Thoracic aorta (tissue), 2 donors: ENCODE results near the gene PEPD. TPM values are rescaled to one million over a fixed set of nuclear protein-coding genes. Genes with fewer than 3 reads are reported as not detected.

Source experiments
- ATAC-seq: fragments of 150-250 bp; one replicate; pipeline ENCODE4 v1.8.0; 2017; ENCODE audit warnings: low read depth; ENCODE audit not compliant: insufficient number of reproducible peaks, low FRiP score
- DNase-seq: peaks from one replicate; pipeline ENCODE4 v3.0.0-alpha.2; 2020; ENCODE audit warnings: low spot score
- H3K27ac ChIP-seq, 2 donors: fragments of 200-600 bp; sonication (generic); 1 replicate in 1 of 2; 2 replicates in 1 of 2; pipeline ENCODE4 v1.5.1; 2016; ENCODE audit warnings: mild to moderate bottlenecking in 2 of 2, moderate library complexity in 2 of 2
- H3K27me3 ChIP-seq: fragments of 200-600 bp; sonication (generic); replicated peaks from 2 replicates; pipeline ENCODE4 v1.6.0; 2016; ENCODE audit warnings: mild to moderate bottlenecking; ENCODE audit not compliant: insufficient read depth
- H3K36me3 ChIP-seq: fragments of 200-600 bp; sonication (generic); one replicate; pipeline ENCODE4 v1.5.1; 2016
- H3K4me1 ChIP-seq, 2 donors: fragments of 200-600 bp; sonication (generic); 1 replicate in 1 of 2; 2 replicates in 1 of 2; pipeline versions ENCODE4 v1.5.1 to v1.6.0; 2016; ENCODE audit warnings: low read depth in 2 of 2, mild to moderate bottlenecking in 1 of 2; ENCODE audit not compliant: control insufficient read depth in 1 of 2
- H3K4me3 ChIP-seq: fragments of 200-600 bp; sonication (generic); 2 replicates; pipeline ENCODE4 v1.5.1; 2016; ENCODE audit warnings: mild to moderate bottlenecking
- H3K9me3 ChIP-seq: fragments of 200-600 bp; sonication (generic); 2 replicates; pipeline ENCODE4 v1.5.1; 2016
- total RNA-seq, 2 donors: library from RNA; depleted of rRNA; stranded (reverse); fragments of >200 nt; gene quantifications; one replicate each; pipeline versions ENCODE4 v1.1.0 to v1.2.3, GENCODE V29; 2016
- TF ChIP-seq, protein P1 (sequence below): fragments of 200-600 bp; sonication (generic); IDR thresholded peaks from one replicate; pipeline ENCODE4 v1.5.1; 2019; ENCODE audit warnings: antibody characterized with exemption

Gene PEPD
- total RNA-seq, 2 donors from 2014 or later, result 48.7 to 70.9 TPM

- H3K36me3 ChIP-seq, result peaks cover 10% of the 10 kb centered on the region
- H3K27ac ChIP-seq, result no peak overlapping the region
- H3K9me3 ChIP-seq, result no peaks in the 10 kb centered on the region
- H3K27me3 ChIP-seq, result no peaks in the 10 kb centered on the region
- no peaks in the 10 kb centered on the region for H3K4me1 ChIP-seq
- no peak overlapping the region for H3K4me3 ChIP-seq
- TF ChIP-seq, protein P1, sequence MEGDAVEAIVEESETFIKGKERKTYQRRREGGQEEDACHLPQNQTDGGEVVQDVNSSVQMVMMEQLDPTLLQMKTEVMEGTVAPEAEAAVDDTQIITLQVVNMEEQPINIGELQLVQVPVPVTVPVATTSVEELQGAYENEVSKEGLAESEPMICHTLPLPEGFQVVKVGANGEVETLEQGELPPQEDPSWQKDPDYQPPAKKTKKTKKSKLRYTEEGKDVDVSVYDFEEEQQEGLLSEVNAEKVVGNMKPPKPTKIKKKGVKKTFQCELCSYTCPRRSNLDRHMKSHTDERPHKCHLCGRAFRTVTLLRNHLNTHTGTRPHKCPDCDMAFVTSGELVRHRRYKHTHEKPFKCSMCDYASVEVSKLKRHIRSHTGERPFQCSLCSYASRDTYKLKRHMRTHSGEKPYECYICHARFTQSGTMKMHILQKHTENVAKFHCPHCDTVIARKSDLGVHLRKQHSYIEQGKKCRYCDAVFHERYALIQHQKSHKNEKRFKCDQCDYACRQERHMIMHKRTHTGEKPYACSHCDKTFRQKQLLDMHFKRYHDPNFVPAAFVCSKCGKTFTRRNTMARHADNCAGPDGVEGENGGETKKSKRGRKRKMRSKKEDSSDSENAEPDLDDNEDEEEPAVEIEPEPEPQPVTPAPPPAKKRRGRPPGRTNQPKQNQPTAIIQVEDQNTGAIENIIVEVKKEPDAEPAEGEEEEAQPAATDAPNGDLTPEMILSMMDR, result no peak
- DNase-seq (no peak), ATAC-seq (no peak)
Measured at GRCh38 chr19:33512580-33513137, 8.9 kb downstream of the PEPD start.

- TF ChIP-seq, protein P1, result no peak
- no peak overlapping the region for H3K4me3 ChIP-seq
- ATAC-seq (no peak), DNase-seq (no peak)
- no peaks in the 10 kb centered on the region for H3K4me1 ChIP-seq
- H3K27me3 ChIP-seq, result no peaks in the 10 kb centered on the region
- no peak overlapping the region for H3K27ac ChIP-seq
- H3K36me3 ChIP-seq, result peaks cover 10% of the 10 kb centered on the region
- no peaks in the 10 kb centered on the region for H3K9me3 ChIP-seq
Measured at GRCh38 chr19:33512021-33512420, 9.6 kb downstream of the PEPD start.

DNA sequence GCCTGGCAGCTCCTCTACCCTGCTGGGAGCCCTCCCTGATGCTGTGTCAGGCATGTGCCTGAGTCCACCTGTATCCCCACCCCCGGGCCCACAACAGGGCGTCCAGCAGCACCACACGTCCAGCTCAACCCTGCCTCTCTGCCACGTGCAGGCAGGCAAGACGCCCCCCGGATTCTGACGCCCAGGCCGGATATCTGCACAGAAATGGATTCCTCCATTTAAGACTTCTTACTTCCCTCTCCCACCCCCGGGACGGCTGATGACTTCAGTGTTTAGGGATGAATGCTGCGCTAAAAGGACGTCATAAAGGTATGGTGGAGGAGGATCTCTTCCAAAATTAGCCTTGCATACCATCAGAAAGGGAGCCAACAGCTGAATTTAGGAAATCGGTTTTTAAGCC is 10.2 kb downstream of the PEPD start:
- Histone ChIP-seq H3K36me3 (peaks cover 10% of the 10 kb centered on the region), H3K9me3 (no peaks in the 10 kb centered on the region), H3K4me3 (no peak overlapping the region), H3K27me3 (no peaks in the 10 kb centered on the region), H3K4me1 (no peaks in the 10 kb centered on the region), H3K27ac (no peak overlapping the region)
- no peak for DNase-seq
- no peak for ATAC-seq
- TF ChIP-seq, protein P1, result no peak

- H3K36me3 ChIP-seq, result peaks cover 10% of the 10 kb centered on the region
- H3K4me1 ChIP-seq, result no peaks in the 10 kb centered on the region
- no peaks in the 10 kb centered on the region for H3K9me3 ChIP-seq
- H3K4me3 ChIP-seq, result no peak overlapping the region
- H3K27me3 ChIP-seq, result no peaks in the 10 kb centered on the region
- TF ChIP-seq, protein P1, result no peak
- no peak for DNase-seq
- no peak overlapping the region for H3K27ac ChIP-seq
- ATAC-seq, result no peak
Measured at GRCh38 chr19:33510462-33511194, 11.0 kb downstream of the PEPD start.

DNA sequence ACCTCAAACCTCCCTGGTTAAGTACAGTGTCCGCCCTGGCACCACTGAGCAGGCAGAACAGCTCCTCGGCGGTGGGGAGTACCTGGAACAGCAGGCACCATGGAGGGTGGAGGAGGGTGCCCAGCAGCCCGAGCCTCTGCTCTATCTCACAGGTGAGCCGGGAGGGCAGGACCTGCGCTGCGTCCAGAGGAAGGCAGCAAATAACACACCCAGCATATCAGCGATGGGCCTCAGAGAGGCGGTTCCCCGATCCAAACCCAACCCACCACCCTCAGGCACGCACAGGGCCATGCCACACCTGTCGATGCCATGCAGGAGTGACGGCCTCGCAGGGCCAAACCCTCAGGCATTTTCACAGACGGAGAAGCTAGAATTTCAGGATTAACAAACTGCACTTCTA is 11.8 kb downstream of the PEPD start:
- no peak overlapping the region for H3K27ac ChIP-seq
- no peaks in the 10 kb centered on the region for H3K4me1 ChIP-seq
- no peaks in the 10 kb centered on the region for H3K27me3 ChIP-seq
- DNase-seq (no peak), ATAC-seq (no peak)
- TF ChIP-seq, protein P1, result no peak
- H3K36me3 ChIP-seq, result peaks cover 10% of the 10 kb centered on the region
- H3K9me3 ChIP-seq, result no peaks in the 10 kb centered on the region
- no peak overlapping the region for H3K4me3 ChIP-seq
